ENCODE measurements around the gene TMEFF2.

DNA sequence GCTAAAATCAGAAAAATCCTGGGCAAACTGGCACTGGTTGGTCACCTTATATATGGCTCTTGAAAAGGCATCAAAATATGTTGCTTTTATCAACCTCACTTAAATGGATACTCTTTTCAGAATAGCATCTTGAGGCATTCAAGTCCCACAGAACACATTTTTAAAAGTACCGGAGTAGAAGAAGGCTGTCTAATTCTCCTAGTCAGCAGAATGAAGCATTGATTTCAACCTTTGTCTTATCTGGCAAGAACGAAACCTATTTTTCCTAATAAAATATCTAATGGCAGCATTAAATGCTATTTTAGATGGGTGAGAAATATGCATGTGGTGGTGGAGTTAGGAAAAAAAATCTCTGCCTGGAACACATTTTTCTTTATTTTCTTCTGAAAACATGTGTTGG lies 27.8 kb downstream of the TMEFF2 start:
- TF ChIP-seq, protein P1, sequence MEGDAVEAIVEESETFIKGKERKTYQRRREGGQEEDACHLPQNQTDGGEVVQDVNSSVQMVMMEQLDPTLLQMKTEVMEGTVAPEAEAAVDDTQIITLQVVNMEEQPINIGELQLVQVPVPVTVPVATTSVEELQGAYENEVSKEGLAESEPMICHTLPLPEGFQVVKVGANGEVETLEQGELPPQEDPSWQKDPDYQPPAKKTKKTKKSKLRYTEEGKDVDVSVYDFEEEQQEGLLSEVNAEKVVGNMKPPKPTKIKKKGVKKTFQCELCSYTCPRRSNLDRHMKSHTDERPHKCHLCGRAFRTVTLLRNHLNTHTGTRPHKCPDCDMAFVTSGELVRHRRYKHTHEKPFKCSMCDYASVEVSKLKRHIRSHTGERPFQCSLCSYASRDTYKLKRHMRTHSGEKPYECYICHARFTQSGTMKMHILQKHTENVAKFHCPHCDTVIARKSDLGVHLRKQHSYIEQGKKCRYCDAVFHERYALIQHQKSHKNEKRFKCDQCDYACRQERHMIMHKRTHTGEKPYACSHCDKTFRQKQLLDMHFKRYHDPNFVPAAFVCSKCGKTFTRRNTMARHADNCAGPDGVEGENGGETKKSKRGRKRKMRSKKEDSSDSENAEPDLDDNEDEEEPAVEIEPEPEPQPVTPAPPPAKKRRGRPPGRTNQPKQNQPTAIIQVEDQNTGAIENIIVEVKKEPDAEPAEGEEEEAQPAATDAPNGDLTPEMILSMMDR (conservative IDR thresholded peaks at IDR 0.05; ENCODE audit: low read length): no peak
- TF ChIP-seq EZH2phosphoT487 (IDR thresholded peaks at IDR 0.05; ENCODE audit: borderline replicate concordance, low read depth, low read length): no peak
